Endothelial cell of umbilical vein (primary cell): Measurements from ENCODE around the gene TMCC3. TPM values are rescaled to one million over a fixed set of nuclear protein-coding genes. Genes with fewer than 3 reads are reported as not detected.

Experiments used
- BruUV-seq: library from RNA; stranded (reverse); fragments of 400-500 nt; replicated peaks from 2 replicates; lab custom pipeline; 2021; lab: Mats Ljungman, UMichigan
- CTCF ChIA-PET: fragments of 300-600, 350-600 bp; sonication (Branson Sonifier 250); formaldehyde crosslinking; loops from one replicate; lab custom pipeline; 2021; ENCODE audit warnings: antibody characterized with exemption, inconsistent platforms; lab: Charles Lee
- POLR2A ChIA-PET: fragments of 300-600, 350-600 bp; sonication (Branson Sonifier 250); formaldehyde crosslinking; loops from one replicate; lab custom pipeline; 2021; ENCODE audit warnings: antibody characterized with exemption, inconsistent platforms; lab: Charles Lee
- DNase-seq: peaks from one replicate; pipeline ENCODE4 v3.0.0-alpha.2; 2011; ENCODE audit warnings: low read depth, low spot score
- FAIRE-seq: peaks from 2 replicates; lab custom pipeline; 2011; peaks lifted over from hg19 to GRCh38; lab: Jason Lieb, UNC
- H2AFZ ChIP-seq: 2 replicates; pipeline ENCODE4 v1.6.0; 2012; ENCODE audit warnings: low read depth, low read length, control low read depth, inconsistent platforms
- H3K27ac ChIP-seq: 2 replicates; pipeline ENCODE4 v1.5.1; 2011; ENCODE audit warnings: low read depth, mild to moderate bottlenecking, control low read depth, low read length, moderate library complexity; ENCODE audit not compliant: insufficient read depth
- H3K27me3 ChIP-seq, 2 experiments: 2 replicates each; pipeline versions ENCODE4 v1.6.0 to v1.6.1; 2011; ENCODE audit warnings: low read length in 2 of 2, mixed read lengths in 1 of 2; ENCODE audit not compliant: control insufficient read depth in 2 of 2, insufficient read depth in 2 of 2
- H3K36me3 ChIP-seq, 2 experiments: 2 replicates in 1 of 2; 3 replicates in 1 of 2; pipeline ENCODE4 v1.5.1; 2011; ENCODE audit warnings: low read length in 2 of 2, mild to moderate bottlenecking in 1 of 2, moderate library complexity in 1 of 2; ENCODE audit not compliant: control insufficient read depth in 2 of 2, insufficient read depth in 2 of 2; ENCODE audit errors: extremely low read depth in 1 of 2
- H3K4me1 ChIP-seq: 3 replicates; pipeline ENCODE4 v1.5.1; 2011; ENCODE audit warnings: mild to moderate bottlenecking, low read length; ENCODE audit not compliant: control insufficient read depth, insufficient read depth; ENCODE audit errors: extremely low read depth
- H3K4me2 ChIP-seq: 2 replicates; pipeline ENCODE4 v1.6.1; 2011; ENCODE audit warnings: low read length, control low read depth, mixed read lengths; ENCODE audit not compliant: insufficient read depth
- H3K4me3 ChIP-seq, 3 experiments: fragments of 200-600 bp in 1 of 3; sonication (generic), shearing (Covaris generic) in 1 of 3; replicated peaks in 1 of 3; 2 replicates each; pipeline ENCODE4 v1.5.1; 2011 to 2016; ENCODE audit warnings: control low read depth in 3 of 3, low read length in 3 of 3, mild to moderate bottlenecking in 2 of 3, inconsistent platforms in 1 of 3, low read depth in 1 of 3, moderate library complexity in 1 of 3; ENCODE audit not compliant: insufficient read depth in 1 of 3
- H3K79me2 ChIP-seq: 2 replicates; pipeline ENCODE4 v1.6.0; 2012; ENCODE audit warnings: low read length, inconsistent platforms; ENCODE audit not compliant: control insufficient read depth, insufficient read depth
- H3K9ac ChIP-seq: replicated peaks from 2 replicates; pipeline ENCODE3; 2011; ENCODE audit warnings: low read length, control low read depth; ENCODE audit not compliant: insufficient read depth; ENCODE audit errors: extremely low read depth
- H3K9me1 ChIP-seq: replicated peaks from 3 replicates; pipeline ENCODE4 v1.6.0; 2011; ENCODE audit warnings: mild to moderate bottlenecking, low read length; ENCODE audit not compliant: control insufficient read depth, insufficient read depth; ENCODE audit errors: extremely low read depth
- H3K9me3 ChIP-seq: replicated peaks from 2 replicates; pipeline ENCODE4 v1.5.1; 2012; ENCODE audit warnings: low read length, inconsistent platforms; ENCODE audit not compliant: control insufficient read depth, insufficient read depth
- H4K20me1 ChIP-seq: replicated peaks from 2 replicates; pipeline ENCODE3; 2011; ENCODE audit warnings: mild to moderate bottlenecking, low read length; ENCODE audit not compliant: control insufficient read depth, insufficient read depth; ENCODE audit errors: extremely low read depth
- EZH2 ChIP-seq: IDR thresholded peaks from 2 replicates; pipeline ENCODE4 v1.6.1; 2012; ENCODE audit warnings: borderline replicate concordance, low read depth, mild to moderate bottlenecking, moderate library complexity, low read length, inconsistent platforms; ENCODE audit not compliant: severe bottlenecking
- FOS ChIP-seq: IDR thresholded peaks from 2 replicates; pipeline ENCODE4 v1.6.1; 2011; ENCODE audit warnings: mild to moderate bottlenecking, low read length, moderate library complexity, borderline replicate concordance; ENCODE audit not compliant: insufficient read depth
- GATA2 ChIP-seq: IDR thresholded peaks from 2 replicates; pipeline ENCODE4 v1.7.0; 2011; ENCODE audit warnings: low read depth, mild to moderate bottlenecking, moderate library complexity, mixed read lengths, low read length; ENCODE audit not compliant: insufficient read length, insufficient read depth
- JUN ChIP-seq: IDR thresholded peaks from 2 replicates; pipeline ENCODE4 v1.6.1; 2011; ENCODE audit warnings: borderline replicate concordance, low read depth; ENCODE audit not compliant: insufficient read length, insufficient read depth
- MYC ChIP-seq: IDR thresholded peaks from one replicate; pipeline ENCODE4 v1.6.1; 2011; ENCODE audit warnings: mild to moderate bottlenecking, low read depth, low read length
- POLR2A ChIP-seq: IDR thresholded peaks from 2 replicates; pipeline ENCODE4 v1.6.1; 2012; ENCODE audit warnings: low read depth, mild to moderate bottlenecking, control low read depth, low read length
- POLR2AphosphoS5 ChIP-seq: IDR thresholded peaks from 2 replicates; pipeline ENCODE4 v1.6.1; 2012; ENCODE audit warnings: low read depth, mild to moderate bottlenecking, control low read depth, low read length, moderate library complexity; ENCODE audit not compliant: insufficient read depth
- dilution Hi-C: fragments of 300-500 bp; cut with MboI; formaldehyde crosslinking; loops from one replicate; pipeline ENCODE4 v1.15.0; 2019; ENCODE audit warnings: low sequenced_read_pairs; ENCODE audit not compliant: extremely low pct_ligation_motif_present
- intact Hi-C: fragments of 100-400 bp; cut with micrococcal nuclease; formaldehyde crosslinking; loops from one replicate; pipeline ENCODE4 v1.10.0; 2022
- polyA plus RNA-seq, 4 experiments: library from polyadenylated mRNA; depleted of rRNA in 3 of 4; stranded (reverse) in 3 of 4; unstranded in 1 of 4; fragments of >200 nt; gene quantifications; 2 replicates each; pipeline versions ENCODE4 v1.2.1 to v1.2.3, GENCODE V29; 2011 to 2012; ENCODE audit warnings: missing spikeins in 1 of 4
- total RNA-seq: library from RNA; stranded (reverse); gene quantifications from 2 replicates; pipeline ENCODE4 v1.2.3, GENCODE V29; 2021
- TF ChIP-seq, protein P1 (sequence below): IDR thresholded peaks from 2 replicates; pipeline ENCODE4 v1.6.1; 2011; ENCODE audit not compliant: insufficient read depth, insufficient read length
- TF ChIP-seq, protein P2 (sequence below), 2 donors: IDR thresholded peaks; 1 replicate in 1 of 2; 2 replicates in 1 of 2; pipeline ENCODE4 v1.5.1; 2011; ENCODE audit warnings: low read length in 2 of 2, mild to moderate bottlenecking in 2 of 2, moderate library complexity in 2 of 2, control low read depth in 1 of 2, inconsistent platforms in 1 of 2, low read depth in 1 of 2; ENCODE audit not compliant: insufficient read depth in 1 of 2; ENCODE audit errors: extremely low read depth in 1 of 2

Gene TMCC3
- total and polyA plus RNA-seq, 2 donors (not counting 3 experiments of a cell fraction or from before 2014, with no cell fraction given), result 13.5 to 30.4 TPM

DNA sequence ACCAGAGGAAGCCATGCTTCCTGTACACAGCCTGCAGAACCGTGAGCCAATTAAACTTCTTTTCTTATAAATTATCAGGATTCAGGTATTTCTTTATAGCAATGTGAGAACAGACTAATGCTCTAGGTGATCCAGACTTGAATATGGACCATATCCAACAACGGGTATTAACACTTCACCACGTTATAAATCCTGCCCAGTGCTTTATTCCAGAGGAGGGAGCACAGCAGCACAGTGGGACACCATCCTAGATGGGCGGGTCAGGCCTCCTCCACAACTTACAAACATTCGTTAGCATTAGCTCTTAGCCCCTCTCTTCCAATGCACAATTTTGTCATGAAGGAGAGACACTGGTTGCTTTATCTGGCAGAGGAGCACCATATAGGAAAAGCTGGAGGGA, 66.0 kb downstream of the TMCC3 start:
- Histone ChIP-seq H3K4me1 (peaks cover 31% of the 10 kb centered on the region), H3K27me3 (no peaks in the 10 kb centered on the region), H3K36me3 (peaks cover 0 to 8% of the 10 kb centered on the region in 2 experiments), H3K4me2 (no peak overlapping the region), H4K20me1 (no peaks in the 10 kb centered on the region), H3K9ac (no peak overlapping the region), H3K27ac (no peak overlapping the region), H3K79me2 (peaks cover 24% of the 10 kb centered on the region), H2AFZ (no peak overlapping the region), H3K9me1 (no peaks in the 10 kb centered on the region), H3K9me3 (no peaks in the 10 kb centered on the region), H3K4me3 (no peak overlapping the region)
- POLR2A ChIA-PET, result no interaction called here
- dilution Hi-C loops (no loop called here), intact Hi-C loops (no loop called here)
- CTCF ChIA-PET, result interaction anchor here (2.2 kb wide), 1 partner anchor 22 kb away, joined by 4 read pairs; no protein-coding TSS in a partner anchor
- BruUV-seq, result no TSS peak
- TF ChIP-seq, protein P1, sequence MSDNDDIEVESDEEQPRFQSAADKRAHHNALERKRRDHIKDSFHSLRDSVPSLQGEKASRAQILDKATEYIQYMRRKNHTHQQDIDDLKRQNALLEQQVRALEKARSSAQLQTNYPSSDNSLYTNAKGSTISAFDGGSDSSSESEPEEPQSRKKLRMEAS, result no peak
- TF ChIP-seq JUN (no peak), EZH2 (no peak), POLR2A (no peak), FOS (no peak), GATA2 (no peak), POLR2AphosphoS5 (no peak), MYC (no peak)
- TF ChIP-seq, protein P2, sequence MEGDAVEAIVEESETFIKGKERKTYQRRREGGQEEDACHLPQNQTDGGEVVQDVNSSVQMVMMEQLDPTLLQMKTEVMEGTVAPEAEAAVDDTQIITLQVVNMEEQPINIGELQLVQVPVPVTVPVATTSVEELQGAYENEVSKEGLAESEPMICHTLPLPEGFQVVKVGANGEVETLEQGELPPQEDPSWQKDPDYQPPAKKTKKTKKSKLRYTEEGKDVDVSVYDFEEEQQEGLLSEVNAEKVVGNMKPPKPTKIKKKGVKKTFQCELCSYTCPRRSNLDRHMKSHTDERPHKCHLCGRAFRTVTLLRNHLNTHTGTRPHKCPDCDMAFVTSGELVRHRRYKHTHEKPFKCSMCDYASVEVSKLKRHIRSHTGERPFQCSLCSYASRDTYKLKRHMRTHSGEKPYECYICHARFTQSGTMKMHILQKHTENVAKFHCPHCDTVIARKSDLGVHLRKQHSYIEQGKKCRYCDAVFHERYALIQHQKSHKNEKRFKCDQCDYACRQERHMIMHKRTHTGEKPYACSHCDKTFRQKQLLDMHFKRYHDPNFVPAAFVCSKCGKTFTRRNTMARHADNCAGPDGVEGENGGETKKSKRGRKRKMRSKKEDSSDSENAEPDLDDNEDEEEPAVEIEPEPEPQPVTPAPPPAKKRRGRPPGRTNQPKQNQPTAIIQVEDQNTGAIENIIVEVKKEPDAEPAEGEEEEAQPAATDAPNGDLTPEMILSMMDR (IDR thresholded peaks at IDR 0.05; ENCODE audit: extremely low read depth in 1 of 2, insufficient read depth in 1 of 2, low read depth in 1 of 2, low read length in 2 of 2), result no peak
- FAIRE-seq (no peak), DNase-seq (no peak)
